Heart right ventricle (tissue), 16 donors: ENCODE data around the gene SLC39A11. TPM values are rescaled to one million over a fixed set of nuclear protein-coding genes. Genes with fewer than 3 reads are reported as not detected.
"Not testable (repeated sequence)": the region's sequence is repeated elsewhere in the genome, so short reads cannot be mapped to it uniquely, and the experiment has no call there.

Source experiments
- ATAC-seq, 8 donors: fragments of 200-7000 bp; cut with Tn5 transposase; one replicate each; pipeline ENCODE4 v1.9.1; 2020; ENCODE audit warnings: mild to moderate bottlenecking in 8 of 8, moderate library complexity in 8 of 8, moderate number of reproducible peaks in 1 of 8
- DNase-seq, 2 donors: peaks; one replicate each; pipeline ENCODE4 v3.0.0-alpha.2; 2020
- H3K27ac ChIP-seq, 10 donors: fragments of 200-600 bp; sonication (generic) in 2 of 10; one replicate each; pipeline versions ENCODE4 v1.5.0 to v1.8.0; 2020 to 2022; ENCODE audit warnings: mild to moderate bottlenecking in 3 of 10
- H3K27me3 ChIP-seq, 7 donors: fragments of 200-600 bp; one replicate each; pipeline ENCODE4 v1.8.0; 2021 to 2022; ENCODE audit warnings: mild to moderate bottlenecking in 2 of 7
- H3K36me3 ChIP-seq, 9 donors: fragments of 200-600 bp; sonication (generic) in 1 of 9; one replicate each; pipeline versions ENCODE4 v1.5.0 to v1.8.0; 2020 to 2022; ENCODE audit warnings: mild to moderate bottlenecking in 2 of 9
- H3K4me1 ChIP-seq, 9 donors: fragments of 200-600 bp; sonication (generic) in 1 of 9; one replicate each; pipeline versions ENCODE4 v1.5.0 to v1.8.0; 2020 to 2022; ENCODE audit warnings: mild to moderate bottlenecking in 4 of 9
- H3K4me3 ChIP-seq, 10 donors: fragments of 200-600 bp; sonication (generic) in 2 of 10; one replicate each; pipeline versions ENCODE4 v1.5.0 to v1.8.0; 2020 to 2022; ENCODE audit warnings: mild to moderate bottlenecking in 7 of 10, moderate library complexity in 2 of 10
- H3K9me3 ChIP-seq, 11 donors: fragments of 200-600 bp in 10 of 11; sonication (generic) in 2 of 11; one replicate each; pipeline versions ENCODE4 v1.5.0 to v1.8.0; 2013 to 2022; ENCODE audit warnings: mild to moderate bottlenecking in 2 of 11, control low read depth in 1 of 11, moderate library complexity in 1 of 11
- CTCF ChIP-seq, 9 donors: fragments of 200-600 bp; sonication (generic) in 2 of 9; IDR thresholded peaks; one replicate each; pipeline versions ENCODE4 v1.5.0 to v1.8.0; 2021 to 2022; ENCODE audit warnings: antibody characterized with exemption in 9 of 9, mild to moderate bottlenecking in 5 of 9, moderate library complexity in 1 of 9
- WGBS, 2 donors: extraction: QIAGEN DNeasy Blood & Tissue Kit; methylation state at CpG; one replicate each; pipeline ENCODE4 v1.1.7; 2013; ENCODE audit warnings: inconsistent platforms in 1 of 2; 5-methylcytosine and 5-hydroxymethylcytosine counted together
- intact Hi-C, 10 donors: fragments of 100-400 bp; cut with DNase I; formaldehyde crosslinking; loops; one replicate each; pipeline versions ENCODE4 v1.11.1 to v1.14.2; 2022
- polyA plus RNA-seq, 2 donors: library from polyadenylated mRNA; stranded (reverse); fragments of 200-250 nt; gene quantifications; one replicate each; pipeline ENCODE4 v1.2.3, GENCODE V29; 2013
- total RNA-seq, 10 donors: library from RNA; stranded (reverse); fragmentation: NEBNext Ultra II Directional in 3 of 10; extraction: Animal tissue kit (Norgen Biotek cat#: 25700) in 3 of 10; gene quantifications; one replicate each; pipeline versions ENCODE4 v1.2.1 to v1.2.4, GENCODE V29; 2021 to 2023
- donor health status: Arrhythmogenic right ventricular cardiomyopathy.
- donor health status: ischemic (EF 13 %, LVEDD 7.1; RV severe dilation, severe dysfunction).
- donor health status: healthy with polysubstance abuse.
- donor health status: DM: no; HTN: yes; CAD: no.
- donor health status: DM: no; HTN: no; CAD: no.
- donor health status: ischemic (EF 25% LVEDD 6.9; RV normal size, moderate dysfunction).
- donor health status: ischemic (EF 25% LVEDD 5.7; RV mildly dilated, moderate dysfunction).
- donor health status: healthy.
- donor health status: DM: yes; HTN: yes; CAD: no.
- donor health status: Ischemic cardiomyopathy.
- donor health status: ischemic (EF 35%, LVEDD 5.7; RV mildly dilated, moderate dysfunction).
- donor health status: nonischemic (EF 11% LVEDD 7.7; RV severe dilation, severe dysfunction).
- donor health status: DM: yes; HTN: yes; CAD: no.
- donor health status: PGD.
- donor health status: ischemic (EF 29% LVEDD 5.4; RV normal size, mild dysfunction).
- donor health status: nonischemic (EF 23%, LVEDD 6.1; RV moderate dilation, normal function).

SLC39A11 gene
- total and polyA plus RNA-seq, 12 donors: 2.4 to 11.3 (median 6.4) TPM

DNA sequence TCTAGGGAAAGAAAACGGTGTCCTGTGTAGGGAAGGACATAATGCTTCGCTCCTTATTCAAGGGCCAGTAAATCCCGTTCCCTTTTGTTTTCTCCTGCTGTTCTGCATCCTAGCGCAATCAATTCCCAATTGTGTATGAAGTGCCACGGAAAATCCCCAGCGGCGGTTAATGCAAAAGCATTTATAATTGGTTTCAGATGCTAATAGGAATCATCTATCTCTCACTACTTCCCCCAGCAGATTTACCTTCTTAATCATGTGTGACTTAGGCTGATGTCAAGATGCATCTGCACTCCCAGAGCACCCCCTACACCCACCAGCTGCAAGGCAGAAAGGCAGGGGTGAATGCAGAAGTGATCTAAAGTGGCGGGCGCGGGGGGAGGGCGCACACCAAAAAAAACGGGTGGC, 39.6 kb upstream of the SLC39A11 start:
- no peak overlapping the region for H3K4me3 ChIP-seq
- H3K36me3 ChIP-seq: no peaks in the 10 kb centered on the region
- H3K27me3 ChIP-seq: peaks cover 0 to 16% (median 0%) of the 10 kb centered on the region in 7 donors
- H3K9me3 ChIP-seq: no peaks in the 10 kb centered on the region
- WGBS, 2 donors: 67 to 68% methylated on average over 12 of the region's 12 CpGs
- DNase-seq: no peak
- no peaks in the 10 kb centered on the region for H3K4me1 ChIP-seq
- intact Hi-C loops: no loop called here
- no peak for TF ChIP-seq CTCF (IDR thresholded peaks at IDR 0.05)
- no peak for ATAC-seq
- H3K27ac ChIP-seq: no peak overlapping the region

GRCh38 chr17:73131439-73131838, 39.0 kb upstream of the SLC39A11 start:
- H3K27ac ChIP-seq, H3K36me3 ChIP-seq, ATAC-seq, H3K4me1 ChIP-seq, H3K9me3 ChIP-seq, intact Hi-C loops, H3K27me3 ChIP-seq, DNase-seq, H3K4me3 ChIP-seq: not testable (repeated sequence)
- 91 to 93% methylated on average over 6 of the region's 6 CpGs for WGBS, 2 donors

GRCh38 chr17:73130977-73131376, 38.5 kb upstream of the SLC39A11 start:
- H3K4me3 ChIP-seq: no peak overlapping the region
- intact Hi-C loops: no loop called here
- ATAC-seq: no peak
- no peaks in the 10 kb centered on the region for H3K4me1 ChIP-seq
- no peaks in the 10 kb centered on the region for H3K36me3 ChIP-seq
- DNase-seq: no peak
- TF ChIP-seq CTCF (IDR thresholded peaks at IDR 0.05): no peak
- peaks cover 0 to 7% (median 0%) of the 10 kb centered on the region in 7 donors for H3K27me3 ChIP-seq
- H3K27ac ChIP-seq: no peak overlapping the region
- WGBS, 2 donors: 82 to 89% methylated on average over 3 of the region's 3 CpGs
- no peaks in the 10 kb centered on the region for H3K9me3 ChIP-seq

- TF ChIP-seq CTCF (IDR thresholded peaks at IDR 0.05): no peak
- Histone ChIP-seq H3K36me3 (no peaks in the 10 kb centered on the region), H3K4me1 (no peaks in the 10 kb centered on the region), H3K9me3 (no peaks in the 10 kb centered on the region), H3K27ac (no peak overlapping the region), H3K4me3 (no peak overlapping the region), H3K27me3 (no peaks in the 10 kb centered on the region)
- WGBS, 2 donors: 55 to 91% methylated on average over 3 of the region's 3 CpGs
- no peak for DNase-seq
- no peak for ATAC-seq
- intact Hi-C loops: no loop called here
Observed at GRCh38 chr17:73128496-73128895, 36.0 kb upstream of the SLC39A11 start.

GRCh38 chr17:73126716-73127473, 34.4 kb upstream of the SLC39A11 start:
- Histone ChIP-seq H3K36me3 (no peaks in the 10 kb centered on the region), H3K4me3 (no peak overlapping the region), H3K27me3 (no peaks in the 10 kb centered on the region), H3K27ac (no peak overlapping the region), H3K9me3 (no peaks in the 10 kb centered on the region), H3K4me1 (no peaks in the 10 kb centered on the region)
- ATAC-seq (no peak), DNase-seq (no peak)
- no peak for TF ChIP-seq CTCF (IDR thresholded peaks at IDR 0.05)
- WGBS, 2 donors: 77 to 85% methylated on average over 8 of the region's 8 CpGs
- intact Hi-C loops: no loop called here
